Activated T-cell treated with anti-CD3 and anti-CD28 coated beads, Interleukin-2, amount 50 U/mL, for 72 hours (primary cell): Measurements from ENCODE around the gene MSANTD2. TPM values are rescaled to one million over a fixed set of nuclear protein-coding genes. Genes with fewer than 3 reads are reported as not detected.

Experiments used
- ATAC-seq, 2 donors: fragments of 150-1000 bp; cut with Tn5 transposase; replicated peaks in 1 of 2; 2 replicates each; pipeline ENCODE4 v1.10.0; 2021; ENCODE audit warnings: moderate library complexity in 2 of 2, mild to moderate bottlenecking in 1 of 2
- DNase-seq, 2 donors: peaks; one replicate each; pipeline ENCODE4 v3.0.0; 2021 to 2022; ENCODE audit warnings: mixed read lengths in 1 of 2
- H3K27ac Mint-ChIP-seq: one replicate; pipeline ENCODE4 v1.8.0; 2022; ENCODE audit warnings: mild to moderate bottlenecking, moderate library complexity, mixed read lengths
- H3K27me3 Mint-ChIP-seq: one replicate; pipeline ENCODE4 v1.8.0; 2022; ENCODE audit warnings: low read depth, mixed read lengths
- H3K36me3 Mint-ChIP-seq, 2 donors: one replicate each; pipeline ENCODE4 v1.8.0; 2022; ENCODE audit warnings: mixed read lengths in 2 of 2, mild to moderate bottlenecking in 1 of 2; ENCODE audit not compliant: insufficient read depth in 2 of 2
- H3K4me1 Mint-ChIP-seq: one replicate; pipeline ENCODE4 v1.8.0; 2022; ENCODE audit warnings: low read depth, mixed read lengths
- H3K4me3 Mint-ChIP-seq, 2 donors: one replicate each; pipeline ENCODE4 v1.8.0; 2022; ENCODE audit warnings: mild to moderate bottlenecking in 2 of 2, mixed read lengths in 2 of 2, moderate library complexity in 2 of 2
- H3K9me3 Mint-ChIP-seq, 2 donors: one replicate each; pipeline ENCODE4 v1.8.0; 2022; ENCODE audit warnings: mixed read lengths in 2 of 2
- total RNA-seq, 2 donors: library from RNA; stranded (reverse); gene quantifications; one replicate each; pipeline ENCODE4 v1.2.3, GENCODE V29; 2022

Gene MSANTD2
- total RNA-seq, 2 donors from 2014 or later = 11.1 to 12.5 TPM

DNA sequence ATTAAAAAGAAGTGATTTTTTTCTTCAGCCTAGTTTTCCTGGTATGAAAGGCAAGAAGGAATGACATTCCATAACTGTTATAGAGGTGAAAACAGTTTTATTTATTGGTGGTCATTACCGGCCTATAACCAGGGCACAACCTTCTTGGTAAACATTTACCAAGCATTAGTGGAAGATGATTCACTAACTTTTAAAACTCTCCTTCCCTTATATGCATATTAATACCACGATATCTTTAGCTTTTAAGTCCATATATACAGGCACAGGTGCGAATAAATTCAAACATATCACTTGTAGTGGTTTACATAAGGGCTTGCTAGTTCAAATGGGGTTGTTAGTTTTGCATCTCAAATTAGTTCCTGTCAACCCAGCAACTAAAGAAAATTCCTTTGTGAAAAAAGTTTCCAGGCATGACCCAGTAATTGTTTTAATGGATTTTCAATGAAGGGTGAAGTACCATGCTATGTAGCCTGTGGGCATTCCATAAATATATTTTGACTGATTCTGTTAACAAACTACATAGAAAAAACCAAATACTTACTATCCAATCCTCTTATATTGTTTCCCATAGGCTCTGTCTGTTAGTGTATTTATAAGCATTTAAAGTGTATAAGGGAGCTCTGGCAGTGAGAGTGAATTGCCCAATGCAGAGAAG, 34.4 kb upstream of the MSANTD2 start:
- peaks cover 29% of the 10 kb centered on the region for H3K4me1 Mint-ChIP-seq
- H3K27ac Mint-ChIP-seq = no peak overlapping the region
- no peaks in the 10 kb centered on the region for H3K36me3 Mint-ChIP-seq
- no peak overlapping the region for H3K4me3 Mint-ChIP-seq
- H3K9me3 Mint-ChIP-seq = no peaks in the 10 kb centered on the region
- H3K27me3 Mint-ChIP-seq = peaks cover 40% of the 10 kb centered on the region
- ATAC-seq (no peak), DNase-seq (no peak)

DNA sequence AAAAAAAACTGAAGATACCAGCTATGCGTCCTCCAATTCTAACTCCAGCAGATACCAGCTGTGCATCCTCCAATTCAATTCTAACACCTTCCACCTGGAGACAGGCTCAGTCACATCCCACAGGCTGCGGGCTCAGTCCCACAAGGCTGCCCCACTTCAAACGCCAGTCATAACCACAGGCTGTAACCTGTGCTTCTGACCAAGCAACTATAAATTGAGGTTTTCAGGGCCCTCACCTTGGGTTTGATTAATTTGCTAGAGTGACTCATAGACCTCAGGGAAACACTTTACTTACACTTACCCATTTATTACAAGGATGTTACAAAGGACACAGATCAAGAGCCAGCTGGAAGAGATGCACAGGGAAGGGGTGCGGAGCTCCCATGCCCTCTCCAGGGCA, 32.4 kb upstream of the MSANTD2 start:
- H3K4me3 Mint-ChIP-seq = no peak overlapping the region
- no peak for ATAC-seq

DNA sequence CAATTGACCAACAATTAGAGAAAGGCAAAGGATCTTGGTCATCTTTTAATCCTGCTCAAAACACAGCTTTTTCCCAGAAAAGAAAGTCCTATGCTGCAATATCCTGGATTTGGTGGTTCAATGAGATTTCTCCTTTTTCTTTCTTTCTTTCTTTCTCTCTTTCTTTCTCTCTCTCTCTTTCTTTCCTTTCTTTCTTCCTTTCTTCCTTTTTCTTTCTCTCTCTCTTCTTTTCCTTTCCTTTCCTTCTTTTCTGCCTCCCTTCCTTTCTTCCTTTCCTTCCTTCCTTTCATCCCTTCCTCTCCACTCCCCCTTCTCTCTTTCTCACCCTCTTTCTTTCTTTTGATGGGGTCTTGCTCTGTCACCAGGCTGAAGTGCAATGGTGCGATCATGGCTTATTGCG, 31.7 kb upstream of the MSANTD2 start:
- Mint-ChIP-seq H3K4me3 (no peak overlapping the region), H3K27me3 (peaks cover 25% of the 10 kb centered on the region), H3K36me3 (no peaks in the 10 kb centered on the region), H3K9me3 (no peaks in the 10 kb centered on the region), H3K27ac (no peak overlapping the region), H3K4me1 (peaks cover 14% of the 10 kb centered on the region)
- DNase-seq (no peak), ATAC-seq (no peak)

More for the DNA sequence above, 32.4 kb upstream of the MSANTD2 start:
- H3K27me3 Mint-ChIP-seq = peaks cover 25% of the 10 kb centered on the region
- no peaks in the 10 kb centered on the region for H3K9me3 Mint-ChIP-seq
- H3K36me3 Mint-ChIP-seq = no peaks in the 10 kb centered on the region
- peaks cover 20% of the 10 kb centered on the region for H3K4me1 Mint-ChIP-seq
- H3K27ac Mint-ChIP-seq = no peak overlapping the region
- DNase-seq = no peak

DNA sequence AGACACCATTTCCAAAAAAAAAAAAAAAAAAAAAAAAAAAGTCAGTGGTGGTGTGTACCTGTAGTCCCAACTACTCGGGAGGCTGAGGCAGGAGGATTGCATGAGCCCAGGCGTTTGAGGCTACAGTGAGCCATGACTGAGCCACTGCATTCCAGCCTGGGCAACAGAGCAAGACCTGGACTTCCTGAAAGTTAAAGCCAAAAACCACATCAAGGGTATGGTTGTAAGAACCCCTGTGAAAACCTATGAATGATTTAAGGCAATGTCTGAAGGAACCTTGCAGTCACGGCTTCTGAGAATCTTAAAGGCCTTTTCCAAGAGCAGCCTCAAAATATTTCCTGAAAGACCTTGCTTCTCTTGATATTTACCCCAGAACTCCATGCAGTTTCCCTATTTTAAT, 30.5 kb upstream of the MSANTD2 start:
- H3K9me3 Mint-ChIP-seq = no peaks in the 10 kb centered on the region
- no peak overlapping the region for H3K4me3 Mint-ChIP-seq
- no peak overlapping the region for H3K27ac Mint-ChIP-seq
- no peak for ATAC-seq
- DNase-seq = no peak
- no peaks in the 10 kb centered on the region for H3K36me3 Mint-ChIP-seq
- H3K27me3 Mint-ChIP-seq = peaks cover 28% of the 10 kb centered on the region
- peaks cover 4% of the 10 kb centered on the region for H3K4me1 Mint-ChIP-seq

DNA sequence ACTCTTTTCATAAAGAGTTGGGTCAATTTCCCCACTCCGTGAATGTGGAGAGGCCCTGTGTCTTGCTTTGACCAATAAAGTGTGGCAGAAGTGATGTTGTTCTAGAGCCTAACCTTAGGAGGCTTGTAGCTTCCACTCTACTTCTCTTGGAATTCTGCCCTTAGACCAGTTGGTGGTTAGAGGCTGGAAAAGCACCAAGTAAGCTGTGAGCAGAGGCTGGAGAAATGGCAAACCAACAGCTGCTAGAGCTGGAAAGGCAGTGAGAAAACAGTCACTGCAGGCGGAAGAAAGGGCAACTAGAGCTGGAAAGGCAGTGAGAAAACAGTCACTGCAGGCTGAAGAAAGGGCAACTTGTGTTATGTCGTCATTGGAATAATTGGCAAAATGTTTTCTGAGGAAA, 29.8 kb upstream of the MSANTD2 start:
- no peak overlapping the region for H3K4me3 Mint-ChIP-seq
- no peak for DNase-seq
- ATAC-seq = no peak
- no peaks in the 10 kb centered on the region for H3K36me3 Mint-ChIP-seq
- H3K9me3 Mint-ChIP-seq = no peaks in the 10 kb centered on the region
- peaks cover 4% of the 10 kb centered on the region for H3K4me1 Mint-ChIP-seq
- H3K27me3 Mint-ChIP-seq = peaks cover 28% of the 10 kb centered on the region
- no peak overlapping the region for H3K27ac Mint-ChIP-seq

DNA sequence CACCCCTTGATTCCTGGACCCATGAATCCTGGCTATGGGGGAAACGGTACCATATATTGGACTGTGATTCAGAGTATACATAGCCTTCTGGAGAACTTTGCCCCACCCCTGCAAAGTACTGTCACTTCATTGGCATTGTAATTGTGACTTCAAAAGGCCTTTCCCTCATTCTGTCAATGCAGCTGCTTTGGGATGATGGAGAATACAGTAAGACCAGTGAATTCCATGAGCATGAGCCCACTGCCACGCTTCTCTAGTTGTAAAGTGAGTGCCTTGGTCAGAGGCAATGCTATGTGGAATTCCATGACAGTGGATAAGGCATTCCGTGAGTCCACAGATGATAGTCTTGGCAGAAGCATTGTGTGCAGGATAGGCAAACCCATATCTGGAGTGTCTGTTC, 25.7 kb upstream of the MSANTD2 start:
- H3K9me3 Mint-ChIP-seq = no peaks in the 10 kb centered on the region
- no peaks in the 10 kb centered on the region for H3K4me1 Mint-ChIP-seq
- H3K27ac Mint-ChIP-seq = no peak overlapping the region
- DNase-seq = no peak
- no peak overlapping the region for H3K4me3 Mint-ChIP-seq
- peaks cover 19% of the 10 kb centered on the region for H3K27me3 Mint-ChIP-seq
- no peak for ATAC-seq
- no peaks in the 10 kb centered on the region for H3K36me3 Mint-ChIP-seq

DNA sequence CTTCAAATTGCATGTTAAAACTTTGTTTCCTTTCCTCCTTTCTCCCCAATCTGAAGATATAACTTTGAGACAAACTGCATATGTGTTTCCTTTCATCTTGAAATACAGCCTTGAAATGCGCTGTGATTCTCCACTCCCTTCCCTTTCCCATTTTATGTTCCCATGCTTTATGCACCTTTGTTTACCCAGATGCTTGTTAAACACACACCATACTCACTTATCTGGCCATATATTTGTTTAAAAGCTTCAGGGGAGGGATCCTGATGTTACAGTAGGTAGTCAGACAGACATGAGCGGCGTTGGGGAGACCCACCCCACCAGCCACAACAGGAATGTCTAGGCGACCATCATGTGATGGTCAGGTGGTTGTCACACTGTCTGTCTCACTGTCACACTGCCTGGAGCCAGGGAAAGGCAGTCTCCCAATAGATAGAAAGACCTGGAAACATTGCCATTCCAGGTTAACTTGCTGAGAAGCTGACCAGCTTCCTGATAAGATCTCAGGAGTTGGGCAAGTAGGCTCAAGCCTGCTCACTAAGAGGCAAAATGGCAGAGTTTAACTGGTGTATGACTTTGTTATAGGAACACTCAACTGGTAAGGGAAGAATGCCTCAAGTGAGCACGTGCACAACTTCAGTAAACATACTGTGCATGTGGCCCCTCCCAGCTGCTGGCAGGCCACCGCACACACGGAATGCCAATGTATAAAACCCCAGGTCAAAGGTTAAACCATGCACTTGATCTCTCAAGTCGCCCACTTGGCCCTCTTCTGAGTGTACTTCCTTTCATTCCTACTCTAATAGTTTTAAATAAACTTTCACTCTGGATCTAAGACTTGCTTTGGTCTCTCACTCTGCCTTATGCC, 23.5 kb upstream of the MSANTD2 start:
- Mint-ChIP-seq H3K4me1 (no peaks in the 10 kb centered on the region), H3K27ac (no peak overlapping the region), H3K27me3 (peaks cover 30% of the 10 kb centered on the region), H3K36me3 (no peaks in the 10 kb centered on the region), H3K9me3 (no peaks in the 10 kb centered on the region), H3K4me3 (no peak overlapping the region)
- no peak for ATAC-seq
- no peak for DNase-seq

DNA sequence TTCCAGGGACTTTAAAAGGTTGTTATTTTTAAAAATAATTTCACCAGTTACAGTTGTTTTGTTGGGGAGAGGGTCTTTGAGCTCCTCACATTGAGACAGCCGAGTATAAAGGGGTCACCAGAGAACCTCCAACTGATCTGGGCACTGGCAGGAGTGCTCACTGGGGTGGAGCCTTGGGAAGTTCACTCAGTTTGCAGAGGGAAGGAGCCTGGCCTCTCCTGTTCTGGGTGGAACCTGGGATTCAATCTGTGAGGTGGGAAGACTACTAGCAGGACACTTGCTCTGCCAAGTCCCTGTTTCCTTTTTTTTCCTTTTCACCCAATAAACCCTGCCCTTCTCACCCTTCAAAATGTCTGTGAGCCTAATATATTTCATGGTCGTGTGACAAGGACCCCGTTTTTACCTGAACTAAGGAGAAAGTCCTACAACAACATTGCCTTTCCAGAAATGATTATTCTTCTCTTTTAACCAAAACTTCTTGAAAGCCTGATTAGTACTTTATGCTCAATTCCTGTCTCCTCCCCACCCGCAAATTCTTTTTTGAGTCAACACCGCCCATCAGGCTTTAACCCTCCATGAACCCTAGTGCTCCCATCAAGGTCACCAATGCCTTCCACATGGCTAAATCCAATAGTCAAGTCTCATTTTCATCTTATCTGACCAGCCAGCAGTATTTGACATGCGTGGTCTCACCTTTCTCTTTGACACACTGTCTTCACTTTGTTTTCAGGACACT, 22.0 kb upstream of the MSANTD2 start:
- Mint-ChIP-seq H3K27me3 (peaks cover 43% of the 10 kb centered on the region), H3K27ac (no peak overlapping the region), H3K36me3 (no peaks in the 10 kb centered on the region), H3K4me3 (no peak overlapping the region), H3K4me1 (no peaks in the 10 kb centered on the region), H3K9me3 (no peaks in the 10 kb centered on the region)
- no peak for DNase-seq
- ATAC-seq = no peak

DNA sequence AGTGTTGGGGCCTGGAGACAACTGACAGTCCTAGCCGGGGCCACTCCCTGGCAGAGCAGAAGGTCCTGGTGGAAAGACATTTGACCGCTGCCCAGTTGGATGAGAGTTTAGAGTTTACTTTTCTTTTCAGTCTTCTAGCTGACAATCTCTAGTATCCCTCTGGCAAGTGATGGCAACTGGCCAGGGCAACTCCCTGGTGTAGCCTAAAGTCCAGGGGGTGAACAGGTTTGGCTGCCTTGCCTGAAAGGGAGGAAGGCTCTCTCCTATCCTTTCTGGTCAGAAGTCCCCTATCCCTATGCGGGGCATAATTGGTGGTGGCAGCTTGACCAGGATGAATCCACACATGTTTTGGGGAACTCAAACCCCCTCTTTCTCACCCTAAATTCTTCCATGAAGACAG, 16.8 kb upstream of the MSANTD2 start:
- peaks cover 65% of the 10 kb centered on the region for H3K27me3 Mint-ChIP-seq
- no peak overlapping the region for H3K27ac Mint-ChIP-seq
- ATAC-seq = no peak
- H3K4me3 Mint-ChIP-seq = no peak overlapping the region
- no peaks in the 10 kb centered on the region for H3K36me3 Mint-ChIP-seq
- DNase-seq = no peak
- H3K9me3 Mint-ChIP-seq = no peaks in the 10 kb centered on the region
- H3K4me1 Mint-ChIP-seq = no peaks in the 10 kb centered on the region

DNA sequence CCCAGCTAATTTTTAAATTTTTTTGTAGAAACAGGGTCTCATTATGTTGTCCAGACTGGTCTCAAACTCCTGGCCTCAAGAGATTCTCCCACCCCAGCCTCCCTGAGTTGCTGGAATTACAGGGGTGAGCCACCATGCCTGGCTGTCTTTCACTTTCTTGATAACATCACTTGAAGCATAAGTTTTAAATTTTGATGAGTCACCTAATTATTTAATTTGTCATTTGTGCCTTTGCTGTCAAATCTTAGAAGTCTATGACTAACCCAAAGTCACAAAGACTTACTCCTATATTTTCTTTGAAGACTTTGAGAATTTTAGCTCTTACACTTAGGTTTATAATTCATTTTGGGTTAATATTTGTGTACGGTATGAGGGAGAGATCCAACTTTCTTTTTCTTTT, 14.5 kb upstream of the MSANTD2 start:
- Mint-ChIP-seq H3K36me3 (no peaks in the 10 kb centered on the region), H3K4me3 (no peak overlapping the region), H3K27me3 (peaks cover 65% of the 10 kb centered on the region), H3K27ac (no peak overlapping the region), H3K9me3 (no peaks in the 10 kb centered on the region), H3K4me1 (no peaks in the 10 kb centered on the region)
- DNase-seq = no peak
- no peak for ATAC-seq

DNA sequence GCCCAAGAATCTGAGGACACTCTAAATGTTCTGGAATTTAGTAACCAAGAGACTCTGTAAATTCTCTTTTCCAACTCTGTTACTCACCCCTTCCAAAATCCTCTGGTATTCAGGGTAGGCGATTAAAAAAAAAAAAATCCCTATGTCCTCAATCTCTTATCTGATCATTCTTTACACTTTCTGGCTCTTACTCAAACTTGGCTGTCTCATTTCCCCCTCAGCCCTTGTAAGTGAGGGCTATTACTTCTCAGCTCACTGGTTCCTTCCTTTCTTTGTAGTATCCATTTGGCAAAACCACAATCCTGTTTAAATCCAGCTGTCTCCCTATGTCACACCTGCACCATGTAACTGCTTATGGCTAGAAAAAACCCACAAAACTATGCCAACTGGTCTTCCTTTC, 12.7 kb upstream of the MSANTD2 start:
- Mint-ChIP-seq H3K27ac (peak overlapping the region; percentile 3), H3K9me3 (no peaks in the 10 kb centered on the region), H3K4me3 (no peak overlapping the region), H3K27me3 (peaks cover 49% of the 10 kb centered on the region), H3K4me1 (no peaks in the 10 kb centered on the region), H3K36me3 (no peaks in the 10 kb centered on the region)
- ATAC-seq (peak in 1 of 2 donors; percentile 38), DNase-seq (no peak)

DNA sequence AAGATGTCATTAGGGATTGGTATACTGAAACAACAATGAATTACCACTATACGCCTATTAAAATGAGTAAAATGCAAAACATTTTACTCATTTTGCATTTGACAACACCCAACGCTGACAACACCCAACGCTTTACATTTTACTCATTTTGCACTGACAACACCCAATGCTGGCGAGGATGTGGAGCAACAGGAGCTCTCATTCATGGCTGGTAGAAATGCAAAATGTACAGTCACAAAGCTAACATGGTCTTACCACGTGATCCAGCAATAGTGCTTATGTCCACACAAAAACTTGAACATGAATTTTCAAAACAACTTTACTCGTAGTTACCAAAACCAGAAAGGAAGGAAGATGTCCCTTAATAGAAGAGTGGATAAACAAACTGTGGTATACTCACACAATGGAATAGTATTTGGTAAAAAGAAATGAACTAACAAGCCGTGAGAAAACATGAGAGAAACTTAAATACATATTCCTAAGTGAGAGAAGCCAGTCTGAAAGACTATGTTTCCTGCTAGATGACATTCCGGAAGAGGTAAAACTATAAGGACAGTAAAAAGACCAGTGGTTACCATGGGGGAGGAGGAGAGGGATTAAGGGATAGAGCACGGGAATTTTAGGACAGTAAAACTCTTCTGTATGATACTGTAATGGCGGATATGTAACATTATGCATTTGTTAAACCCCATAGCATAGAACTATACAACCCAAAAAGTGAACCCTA, 11.4 kb upstream of the MSANTD2 start:
- H3K4me1 Mint-ChIP-seq = no peaks in the 10 kb centered on the region
- H3K27ac Mint-ChIP-seq = no peak overlapping the region
- H3K4me3 Mint-ChIP-seq = no peak overlapping the region
- no peak for DNase-seq
- H3K27me3 Mint-ChIP-seq = peaks cover 38% of the 10 kb centered on the region
- H3K9me3 Mint-ChIP-seq = no peaks in the 10 kb centered on the region
- no peak for ATAC-seq
- no peaks in the 10 kb centered on the region for H3K36me3 Mint-ChIP-seq
